HG03521 (cell line): Measurements from ENCODE around the gene LMO1.

Experiments
- ATAC-seq: cut with Tn5 transposase; IDR thresholded peaks from one replicate; pipeline ENCODE4 v1.9.1; 2021; ENCODE audit warnings: mild to moderate bottlenecking, moderate library complexity; ENCODE audit not compliant: unreplicated experiment

The LMO1 gene

GRCh38 chr11:8249482-8249881 lies 14.2 kb downstream of the LMO1 start:
- no peak for ATAC-seq

GRCh38 chr11:8248786-8249185 lies 14.9 kb downstream of the LMO1 start:
- no peak for ATAC-seq

- no peak for ATAC-seq
Measured at GRCh38 chr11:8247312-8247711, 16.4 kb downstream of the LMO1 start.

GRCh38 chr11:8243458-8243857 lies 20.2 kb downstream of the LMO1 start:
- no peak for ATAC-seq

DNA sequence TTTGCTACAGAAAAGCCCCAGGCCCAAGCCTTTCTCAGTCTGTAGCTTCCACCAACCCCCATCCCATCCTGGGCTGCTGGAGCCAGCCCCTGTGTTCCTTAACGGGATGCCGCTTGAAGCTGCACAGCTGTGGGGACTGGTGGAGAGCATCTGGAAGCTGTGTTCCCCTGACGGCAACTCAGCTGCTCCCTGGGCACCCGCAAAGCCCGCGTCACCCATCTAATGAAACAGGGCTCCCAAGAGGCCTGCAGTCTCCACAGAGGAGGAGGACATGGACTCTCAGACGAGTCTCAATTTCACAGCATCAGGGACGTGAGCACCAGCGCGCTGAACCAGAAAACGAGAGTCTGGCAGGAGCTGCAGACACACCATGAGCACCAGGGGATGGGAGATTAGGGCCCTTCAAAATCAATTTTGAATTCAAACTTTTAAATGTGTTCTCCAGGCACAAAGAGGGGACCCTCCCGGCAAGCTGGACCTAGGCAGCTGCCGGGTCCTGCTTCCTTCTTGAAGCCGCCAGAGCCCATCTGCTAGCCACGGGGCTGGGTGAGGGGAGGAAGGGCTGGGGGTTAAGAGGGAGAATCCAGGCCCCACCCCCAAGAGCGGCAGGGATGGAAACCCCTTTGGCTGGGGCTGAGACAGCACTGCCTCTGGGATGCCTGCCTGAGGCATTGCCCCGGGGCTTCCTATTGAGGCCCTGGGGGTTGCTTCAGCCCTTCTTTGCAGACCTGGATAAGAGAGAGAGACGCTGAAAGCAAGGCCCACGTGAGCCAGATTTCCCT lies 21.0 kb downstream of the LMO1 start:
- no peak for ATAC-seq

GRCh38 chr11:8242118-8242475 lies 21.6 kb downstream of the LMO1 start:
- ATAC-seq, result no peak

DNA sequence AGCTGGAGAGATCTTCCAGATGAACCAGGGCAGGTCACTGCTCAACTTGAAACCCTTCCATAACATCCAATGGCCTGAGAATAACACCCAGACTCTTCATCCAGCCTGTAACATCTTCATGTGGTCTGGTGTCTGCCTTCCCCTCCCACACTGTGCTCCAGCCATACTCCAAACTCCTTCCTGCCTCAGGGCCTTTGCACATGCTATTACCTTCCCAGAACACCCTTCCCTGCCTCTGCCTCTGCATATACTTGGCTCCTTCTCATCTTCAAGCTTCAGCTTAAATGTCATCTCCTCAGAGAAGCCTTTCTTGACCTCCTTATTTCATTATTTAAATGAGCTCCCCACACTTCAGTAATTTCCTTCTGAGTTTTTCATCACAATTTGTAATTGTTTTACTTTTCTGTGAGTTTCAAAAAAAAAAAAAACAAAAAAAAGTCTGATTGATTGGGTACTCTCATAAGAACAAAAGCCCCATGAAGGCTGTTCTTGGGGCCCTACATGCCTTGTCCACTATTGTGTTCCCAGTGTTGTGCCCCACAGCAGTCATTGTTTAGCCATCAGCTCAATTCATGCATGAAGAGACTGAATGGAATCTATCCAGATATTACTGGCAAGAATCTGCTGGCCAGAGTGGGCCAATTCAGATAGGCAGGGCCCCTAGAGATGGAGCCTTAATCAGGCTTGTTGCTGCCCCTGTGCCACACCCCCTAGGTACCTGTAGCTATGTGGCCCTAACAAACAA lies 22.1 kb downstream of the LMO1 start:
- no peak for ATAC-seq

DNA sequence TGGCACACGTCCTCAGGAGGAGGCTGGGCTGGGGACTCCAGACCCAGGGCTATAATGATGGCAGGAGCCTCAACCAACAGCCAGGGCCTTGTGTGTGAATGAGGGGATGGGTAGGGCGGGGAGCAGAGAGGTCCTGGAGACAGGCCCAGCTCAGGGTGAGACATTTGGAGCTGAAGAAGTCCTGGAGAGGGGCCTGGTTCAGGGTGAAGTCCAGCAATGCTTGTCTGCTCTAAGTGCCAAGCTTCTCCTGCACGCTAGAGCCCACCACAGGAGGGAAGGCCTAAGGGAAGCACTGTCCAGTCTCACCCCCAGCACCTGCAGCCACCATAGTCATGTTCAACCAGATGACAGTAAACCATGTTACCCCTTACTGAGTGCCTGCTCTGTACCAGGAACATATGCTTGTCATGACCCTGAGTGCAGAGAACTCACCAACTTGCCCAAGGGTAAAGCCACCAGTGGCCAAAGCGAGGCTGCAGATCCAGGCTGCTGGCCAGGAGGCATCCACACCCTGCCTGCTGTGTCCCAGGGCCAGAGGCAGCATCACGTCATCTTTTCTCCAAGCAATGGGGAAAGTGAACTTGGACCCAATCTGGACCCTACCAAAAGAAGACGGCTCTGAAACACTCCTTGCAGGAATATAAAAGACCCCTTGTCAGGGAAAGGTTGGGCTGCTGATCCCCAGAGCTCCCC lies 24.0 kb downstream of the LMO1 start:
- no peak for ATAC-seq

- ATAC-seq, result no peak
Measured at GRCh38 chr11:8239040-8239439, 24.6 kb downstream of the LMO1 start.

- no peak for ATAC-seq
Measured at GRCh38 chr11:8237453-8237852, 26.2 kb downstream of the LMO1 start.

DNA sequence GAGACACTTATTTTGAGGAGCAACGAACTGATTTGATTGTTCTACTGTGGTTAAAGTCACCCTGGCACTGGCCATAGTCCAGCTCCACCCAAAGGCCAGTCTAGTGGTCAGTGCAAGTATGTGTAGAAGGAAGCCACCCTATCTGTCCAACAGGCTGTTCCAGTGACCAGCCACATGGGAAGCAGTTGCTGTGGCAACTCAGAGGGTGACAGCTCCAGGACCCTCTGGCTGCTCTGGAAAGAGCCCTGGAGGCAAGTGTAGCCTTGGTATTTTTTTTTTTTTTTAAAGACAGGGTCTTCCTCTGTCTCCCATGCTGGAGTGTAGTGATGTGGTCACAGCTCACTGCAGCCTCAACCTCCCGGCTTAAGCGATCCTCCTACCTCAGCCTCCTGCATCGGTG lies 27.8 kb downstream of the LMO1 start:
- ATAC-seq, result no peak

GRCh38 chr11:8234910-8235309 lies 28.8 kb downstream of the LMO1 start:
- no peak for ATAC-seq

- no peak for ATAC-seq
Measured at GRCh38 chr11:8234425-8234821, 29.3 kb downstream of the LMO1 start.

DNA sequence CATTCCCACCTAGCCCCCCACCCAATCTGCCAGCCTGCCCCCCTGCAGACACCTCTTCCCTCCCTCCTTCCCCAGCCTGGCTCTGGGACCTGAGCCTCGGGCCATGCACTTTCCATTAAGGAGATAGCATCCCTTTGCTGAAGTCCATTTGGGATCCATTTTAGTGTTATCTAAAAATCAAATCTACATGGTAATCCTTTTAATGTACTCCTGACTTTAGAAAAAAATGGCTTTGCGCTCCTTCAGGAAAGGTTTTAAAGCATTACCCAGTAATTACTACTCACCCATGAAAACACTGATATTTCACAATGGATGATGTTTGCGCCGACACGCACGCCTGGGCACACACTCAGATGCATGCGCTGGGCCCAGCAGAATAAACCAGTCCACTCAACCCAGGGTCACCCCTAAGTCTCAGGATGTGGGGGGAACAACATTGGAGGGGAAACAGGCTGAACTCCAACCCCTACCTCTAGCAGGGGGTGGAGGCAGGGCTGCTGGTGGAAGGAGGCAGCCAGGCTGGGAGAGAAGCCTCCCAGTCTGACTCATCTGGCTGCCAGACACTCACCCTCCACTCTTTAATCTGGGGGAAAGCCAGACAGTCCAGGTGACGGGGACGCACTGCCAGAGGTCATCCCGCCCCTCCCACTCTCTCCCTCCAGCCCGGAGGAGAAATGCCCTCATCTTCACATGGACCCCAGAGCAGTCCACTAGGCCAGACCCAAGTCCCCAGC lies 29.8 kb downstream of the LMO1 start:
- ATAC-seq, result no peak

DNA sequence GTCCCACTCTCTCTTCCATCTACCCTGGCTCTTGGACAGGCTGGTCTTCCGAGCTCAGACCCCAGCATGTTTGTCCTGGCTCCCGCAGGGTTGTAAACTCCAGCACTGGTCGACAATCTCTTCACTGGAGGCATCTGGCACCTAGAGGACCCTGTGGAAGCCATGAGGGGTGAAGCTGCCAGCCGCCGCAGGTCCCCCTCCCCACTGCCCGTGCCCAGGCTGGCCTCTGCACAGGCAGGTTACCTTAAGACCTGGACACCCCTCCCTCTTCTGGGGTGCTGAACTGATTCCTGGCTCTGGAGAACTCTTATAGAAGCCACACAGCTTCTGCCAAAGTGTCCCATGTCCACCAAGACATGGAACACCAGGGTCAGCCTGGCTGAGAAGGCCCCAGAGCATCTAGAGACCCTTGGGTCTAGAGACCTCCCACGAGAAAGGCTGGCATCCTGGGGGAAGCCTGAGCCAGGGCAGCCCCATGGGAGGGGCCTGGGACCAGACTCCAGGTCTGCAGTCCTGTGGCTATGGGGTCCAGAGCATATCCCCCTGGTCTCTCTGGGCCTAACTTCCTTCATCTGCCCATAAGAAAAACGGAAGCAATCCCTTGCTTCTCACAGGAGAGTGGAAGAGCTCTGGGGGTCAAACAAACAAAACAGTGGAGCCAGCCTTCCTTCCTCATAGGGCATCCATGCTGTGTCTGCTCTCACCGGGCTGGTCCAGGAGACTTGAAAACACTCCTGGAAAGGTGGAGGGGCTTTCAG lies 30.6 kb downstream of the LMO1 start:
- no peak for ATAC-seq

DNA sequence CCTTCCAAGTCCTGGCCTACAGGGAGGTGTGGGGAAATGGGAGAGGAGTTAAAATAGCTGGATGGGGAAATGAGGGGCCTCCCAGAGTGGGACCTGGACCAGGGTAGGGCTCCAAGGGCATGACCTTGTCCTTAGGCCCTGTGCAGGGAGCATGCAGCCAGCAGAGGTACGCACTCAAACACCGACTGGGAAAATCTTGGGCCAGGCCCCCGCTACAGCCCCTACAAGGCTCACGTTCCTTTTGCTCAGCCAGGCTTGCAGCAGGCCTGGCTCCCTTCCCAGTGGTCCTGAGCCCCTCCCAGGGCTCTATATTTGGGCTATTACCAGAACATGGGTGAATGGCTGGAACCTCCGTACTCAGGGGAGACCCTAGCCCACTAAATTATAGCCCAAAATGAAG lies 31.3 kb downstream of the LMO1 start:
- no peak for ATAC-seq

DNA sequence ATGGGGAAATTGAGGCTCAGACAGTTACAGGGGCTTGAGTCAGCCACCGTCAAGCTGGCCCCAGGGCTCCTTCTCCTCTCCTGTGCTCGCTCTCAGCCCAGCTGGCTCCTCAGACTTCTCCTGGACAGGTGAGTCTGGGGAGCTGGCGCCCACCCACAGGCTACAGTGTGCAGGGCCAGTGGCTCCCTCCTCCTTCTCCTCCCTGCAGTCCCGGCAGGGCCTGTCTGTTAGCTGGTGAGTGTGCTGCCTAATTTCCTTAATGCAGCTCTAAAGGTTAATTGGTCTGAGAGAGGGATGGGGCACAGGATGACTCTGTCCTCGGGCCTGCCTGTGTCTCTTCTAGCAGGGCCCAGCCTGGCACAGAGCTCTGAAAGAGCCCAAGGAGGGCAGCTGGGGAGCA lies 31.7 kb downstream of the LMO1 start:
- no peak for ATAC-seq

DNA sequence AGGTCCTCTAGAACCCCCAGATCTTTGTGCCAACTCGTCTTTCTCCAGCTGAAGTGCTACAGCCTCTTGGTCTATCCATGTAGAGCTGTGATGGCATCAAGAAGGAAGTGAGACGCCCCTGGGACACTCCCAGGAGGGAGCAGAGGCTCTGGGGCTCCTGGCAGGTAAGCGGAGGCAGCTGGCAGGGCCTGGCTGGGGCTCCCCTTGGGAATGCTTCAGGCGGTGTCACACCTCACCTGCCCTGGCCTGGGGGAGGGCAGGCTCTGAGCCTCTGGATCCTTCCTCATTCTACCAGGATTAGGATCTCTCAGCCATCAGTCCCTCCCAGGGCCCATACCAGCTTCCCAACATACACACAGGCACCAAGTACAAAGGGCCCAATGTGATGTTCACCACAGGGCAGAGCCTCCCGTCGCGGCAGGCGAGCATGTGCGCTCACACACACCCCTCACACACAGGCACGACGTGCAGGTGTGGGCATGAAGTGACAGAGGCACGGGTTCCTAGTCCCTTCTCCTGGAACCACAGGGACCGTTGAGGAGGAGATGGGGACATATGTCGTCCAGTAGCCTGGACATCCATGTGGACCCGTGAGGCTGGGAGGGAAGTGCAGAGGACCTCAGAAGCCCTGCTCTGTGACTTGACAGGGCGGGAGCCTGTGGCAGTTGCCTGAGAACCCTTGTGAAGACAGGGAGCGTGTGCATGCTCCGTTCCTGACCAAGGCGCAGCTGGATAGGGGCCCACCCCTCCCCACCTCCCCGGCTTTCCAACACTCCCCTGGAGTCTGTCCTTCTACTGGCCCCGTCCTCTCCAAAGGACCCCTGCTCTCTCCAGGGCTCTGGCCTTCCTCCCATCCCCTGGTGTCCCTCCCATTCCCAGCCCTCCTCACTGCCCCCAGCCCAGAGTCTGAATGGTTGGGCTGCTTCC lies 32.5 kb downstream of the LMO1 start:
- no peak for ATAC-seq

DNA sequence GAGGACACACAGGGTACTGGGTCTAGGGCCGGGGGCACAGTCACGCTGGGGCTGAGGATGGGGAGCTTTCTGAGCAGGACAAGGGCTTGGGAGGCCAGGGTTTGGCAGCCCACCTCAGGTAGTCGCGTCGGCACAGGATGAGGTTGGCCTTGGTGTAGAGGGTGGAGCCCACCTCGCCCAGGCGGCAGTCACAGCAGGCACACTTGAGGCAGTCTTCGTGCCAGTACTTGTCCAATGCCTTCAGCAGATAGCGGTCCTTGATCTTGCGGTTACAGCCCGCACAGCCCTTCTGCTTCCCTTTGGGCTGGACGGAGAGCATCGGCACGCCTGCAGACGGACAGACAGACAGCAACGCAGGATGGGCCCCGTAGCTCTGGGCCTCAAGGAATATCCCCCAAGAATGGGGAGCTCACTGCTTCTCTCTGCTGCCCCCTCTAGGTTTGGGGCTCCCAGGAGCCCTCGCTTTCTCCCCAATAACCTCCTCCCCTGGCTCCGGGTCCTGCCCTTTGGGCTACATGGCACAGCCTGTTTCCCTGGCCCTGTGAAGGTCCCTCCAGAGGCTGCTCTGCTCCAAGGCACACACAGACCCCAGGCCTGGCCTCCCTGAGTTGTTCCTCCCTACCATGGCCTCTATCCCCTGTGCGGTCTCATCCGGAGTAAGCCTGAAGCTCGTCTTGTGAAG lies 33.4 kb downstream of the LMO1 start:
- ATAC-seq, result no peak
